ENCODE data around the gene ARL6IP1.
A peak's percentile ranks its signal among the peaks of the same experiment; 100 is the strongest.

Gene ARL6IP1

DNA sequence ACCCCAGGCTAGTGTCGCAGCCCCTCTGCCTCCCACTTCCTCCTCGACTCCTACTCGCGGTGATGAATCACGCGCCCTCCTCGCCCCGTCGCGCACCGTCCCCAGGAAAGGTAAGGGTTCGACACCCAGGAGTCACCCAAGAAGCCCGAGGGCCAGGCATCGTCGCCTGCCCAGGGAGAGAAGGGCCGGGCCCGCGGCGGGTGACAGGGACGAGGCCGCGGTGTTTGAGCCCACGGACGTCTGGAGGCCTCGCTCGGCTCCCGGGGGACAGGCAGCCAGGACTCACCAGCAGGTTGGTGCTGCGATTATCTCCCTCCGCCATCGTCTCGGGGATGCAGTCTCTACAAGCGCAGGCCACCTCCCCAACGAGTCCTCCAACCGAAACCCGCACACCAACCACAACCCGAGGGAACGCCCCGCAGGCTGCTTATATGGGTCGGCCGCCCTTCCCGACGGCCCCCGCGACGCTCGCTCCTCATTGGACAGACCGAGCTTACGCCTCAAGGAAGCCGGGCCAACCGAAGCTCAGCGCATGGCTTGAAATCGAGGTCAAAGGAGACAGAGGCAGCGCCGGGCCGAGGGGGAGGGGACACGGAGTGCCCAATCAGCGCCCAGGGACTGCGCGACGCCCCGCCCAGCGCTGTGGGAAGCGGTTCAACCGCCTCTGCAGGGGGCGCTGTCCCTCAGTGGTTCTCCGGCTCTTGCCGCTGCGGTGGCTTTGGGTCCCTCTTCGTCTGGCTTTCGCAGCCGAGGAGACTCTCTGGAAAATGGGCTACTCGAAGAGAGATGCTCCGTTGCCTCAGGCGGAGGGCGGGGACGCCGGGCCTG is at the start of gene ARL6IP1:
ARL6IP1 (minus strand) TSS at position 405 of the 828 bp plus-strand sequence; CDS start at position 322, 83 bp downstream.
- peak; percentile 96 for DNase-seq (ENCODE audit: low read depth, low spot score)

- no peak for DNase-seq (ENCODE audit: low read depth, low spot score)
Measured at GRCh38 chr16:18846416-18846815, 45.1 kb upstream of the ARL6IP1 start.

DNA sequence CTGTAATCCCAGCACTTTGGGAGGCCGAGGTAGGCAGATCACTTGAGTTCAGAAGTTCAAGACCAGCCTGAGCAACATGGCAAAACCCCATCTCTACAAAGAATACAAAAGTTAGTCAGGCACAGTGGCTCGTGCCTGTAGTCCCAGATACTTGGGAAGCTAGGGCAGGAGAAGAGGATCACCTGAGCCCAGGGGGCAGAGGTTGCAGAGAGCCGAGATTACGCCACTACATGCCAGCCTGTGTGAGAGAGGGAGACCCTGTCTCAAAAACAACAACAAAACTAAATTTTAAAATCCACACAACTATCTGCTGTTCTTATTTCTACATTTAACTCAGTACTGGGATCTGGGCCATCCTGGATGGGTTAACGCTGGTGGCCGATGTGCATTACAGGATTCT is 41.2 kb upstream of the ARL6IP1 start:
- DNase-seq (ENCODE audit: low read depth, low spot score), result no peak

DNA sequence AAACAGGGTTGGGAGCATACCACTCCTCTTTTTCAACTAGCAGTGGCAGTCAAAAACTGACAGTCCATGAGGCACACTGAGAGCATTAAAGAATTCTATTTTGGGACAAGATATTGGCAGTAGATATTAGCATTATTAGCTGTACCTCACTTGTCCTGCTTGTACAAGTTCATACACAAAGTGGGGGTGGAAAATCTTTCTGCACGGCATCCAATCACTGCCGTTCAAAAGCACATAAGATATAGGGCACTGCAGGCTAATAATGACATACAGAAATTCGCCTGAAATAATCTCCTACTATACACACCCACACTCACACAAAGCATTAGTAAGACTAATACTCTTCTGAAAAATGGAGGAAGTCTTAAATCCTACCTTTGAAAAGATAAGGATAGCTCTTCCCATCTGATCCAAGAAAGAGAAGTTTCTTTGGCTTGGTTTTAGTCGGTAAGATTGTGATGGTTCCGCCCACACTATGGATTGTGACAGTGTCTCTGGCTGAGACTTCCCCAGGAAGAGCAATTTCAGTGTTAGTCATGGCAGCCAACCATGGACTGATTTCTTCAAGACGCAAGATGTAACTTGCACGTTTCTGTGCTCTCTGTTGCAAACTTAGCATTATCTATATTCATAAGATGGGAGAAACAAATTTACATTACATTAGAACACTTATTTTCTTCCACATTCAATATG is 40.6 kb upstream of the ARL6IP1 start:
- no peak for DNase-seq (ENCODE audit: low read depth, low spot score)

DNA sequence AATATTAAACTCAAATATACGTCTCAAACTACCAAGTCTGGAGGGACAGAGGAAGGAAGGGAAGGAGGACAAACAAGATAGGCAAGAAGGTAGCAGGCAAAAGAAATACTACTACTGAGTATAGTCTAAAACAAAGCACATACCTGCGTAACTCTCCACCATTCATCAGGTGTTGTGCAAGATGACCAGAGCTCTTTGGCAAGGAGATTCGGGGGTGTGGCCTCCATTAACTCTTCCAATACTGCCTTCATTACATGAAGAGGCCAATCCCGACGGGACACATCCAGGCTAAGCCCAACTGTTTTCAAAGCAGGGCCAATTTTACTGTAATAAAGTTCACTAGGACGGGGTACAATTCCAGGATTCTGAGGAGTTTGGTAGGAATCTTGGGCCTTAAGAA is 38.2 kb upstream of the ARL6IP1 start:
- no peak for DNase-seq (ENCODE audit: low read depth, low spot score)

GRCh38 chr16:18836702-18837101 is 35.4 kb upstream of the ARL6IP1 start:
- no peak for DNase-seq (ENCODE audit: low read depth, low spot score)

DNA sequence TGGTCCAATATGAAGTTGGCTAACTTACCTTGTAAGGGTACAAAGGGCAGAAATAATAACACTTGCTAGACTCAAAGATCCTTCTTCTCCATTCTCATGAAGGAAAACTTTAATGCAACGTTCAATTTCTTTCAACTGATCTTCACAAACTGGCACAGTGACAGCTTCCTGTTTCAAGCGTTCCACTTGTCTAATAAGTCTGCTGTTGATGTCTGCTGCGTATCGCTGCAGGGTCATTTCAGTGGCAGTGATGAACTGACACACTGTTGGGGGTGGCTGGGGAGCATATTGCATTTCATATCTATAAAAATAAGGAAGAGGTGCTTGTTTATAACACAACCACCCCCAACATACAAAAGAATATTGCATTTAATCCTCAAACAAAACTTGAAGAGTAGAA is 33.5 kb upstream of the ARL6IP1 start:
- DNase-seq (ENCODE audit: low read depth, low spot score), result no peak

- no peak for DNase-seq (ENCODE audit: low read depth, low spot score)
Measured at GRCh38 chr16:18833707-18834505, 32.6 kb upstream of the ARL6IP1 start.

GRCh38 chr16:18832613-18833012 is 31.3 kb upstream of the ARL6IP1 start:
- no peak for DNase-seq (ENCODE audit: low read depth, low spot score)

DNA sequence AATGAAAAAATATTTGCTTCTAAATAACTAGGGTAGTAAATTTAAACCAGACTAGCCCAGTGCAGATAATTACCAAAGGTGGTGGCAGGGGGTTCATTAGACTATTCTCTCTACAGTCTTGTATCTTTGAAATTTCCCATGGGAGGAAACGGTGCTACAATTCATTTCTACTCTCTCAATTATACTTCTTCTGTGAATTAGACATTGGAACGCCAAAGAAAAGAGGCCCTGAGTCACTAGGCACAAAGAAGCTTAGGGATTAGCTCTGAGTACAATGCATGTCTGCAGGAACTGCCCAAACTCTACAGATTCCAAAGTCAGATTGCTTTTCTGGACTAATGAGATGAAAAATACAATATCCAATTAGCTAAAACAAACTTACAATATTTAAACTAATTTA is 30.7 kb upstream of the ARL6IP1 start:
- no peak for DNase-seq (ENCODE audit: low read depth, low spot score)

DNA sequence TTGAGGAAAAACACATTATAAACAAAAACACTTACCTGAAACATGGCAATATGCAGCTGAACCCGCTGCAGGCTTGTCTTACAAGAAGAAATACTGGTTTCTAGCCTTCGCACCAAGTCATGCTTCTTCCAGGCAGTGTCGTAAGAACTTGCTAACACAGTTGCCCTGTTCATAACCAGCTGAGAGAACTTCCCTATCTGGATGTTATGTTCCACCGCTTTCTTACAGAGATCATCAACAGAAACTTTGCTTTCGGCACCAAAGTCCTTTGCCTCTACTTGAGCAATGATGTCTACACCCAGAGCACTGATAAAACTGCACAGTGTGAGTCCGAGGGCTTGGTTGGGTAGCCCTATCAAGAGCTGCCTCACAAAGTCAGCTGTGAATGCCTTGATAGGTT is 27.9 kb upstream of the ARL6IP1 start:
- DNase-seq (ENCODE audit: low read depth, low spot score), result no peak

- no peak for DNase-seq (ENCODE audit: low read depth, low spot score)
Measured at GRCh38 chr16:18827890-18828289, 26.5 kb upstream of the ARL6IP1 start.

- no peak for DNase-seq (ENCODE audit: low read depth, low spot score)
Measured at GRCh38 chr16:18816286-18816685, 14.9 kb upstream of the ARL6IP1 start.

GRCh38 chr16:18811925-18812324 is 10.6 kb upstream of the ARL6IP1 start:
- DNase-seq (ENCODE audit: low read depth, low spot score), result no peak

- DNase-seq (ENCODE audit: low read depth, low spot score), result no peak
Measured at GRCh38 chr16:18809165-18809564, 7.8 kb upstream of the ARL6IP1 start.

- DNase-seq (ENCODE audit: low read depth, low spot score), result no peak
Measured at GRCh38 chr16:18805257-18805773, 4.0 kb upstream of the ARL6IP1 start.

DNA sequence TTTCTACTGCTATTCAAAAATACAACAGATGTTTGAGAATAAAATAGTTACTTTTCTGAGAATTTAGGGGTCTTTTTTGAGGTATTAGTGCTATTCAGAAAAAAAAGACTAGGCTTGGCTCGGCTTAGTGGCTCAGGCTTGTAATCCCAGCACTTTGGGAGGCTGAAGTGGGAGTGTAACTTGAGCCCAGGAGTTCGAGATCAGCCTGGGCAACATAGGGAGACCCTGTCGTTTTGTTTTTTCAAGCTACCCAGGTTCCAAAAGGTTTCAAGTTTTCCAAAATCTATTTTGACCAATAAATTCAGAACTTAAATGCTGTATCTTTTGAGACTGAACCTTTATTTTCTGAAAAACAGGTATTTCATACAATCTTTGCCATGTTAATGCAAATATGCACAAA is 3.2 kb upstream of the ARL6IP1 start:
- no peak for DNase-seq (ENCODE audit: low read depth, low spot score)

DNA sequence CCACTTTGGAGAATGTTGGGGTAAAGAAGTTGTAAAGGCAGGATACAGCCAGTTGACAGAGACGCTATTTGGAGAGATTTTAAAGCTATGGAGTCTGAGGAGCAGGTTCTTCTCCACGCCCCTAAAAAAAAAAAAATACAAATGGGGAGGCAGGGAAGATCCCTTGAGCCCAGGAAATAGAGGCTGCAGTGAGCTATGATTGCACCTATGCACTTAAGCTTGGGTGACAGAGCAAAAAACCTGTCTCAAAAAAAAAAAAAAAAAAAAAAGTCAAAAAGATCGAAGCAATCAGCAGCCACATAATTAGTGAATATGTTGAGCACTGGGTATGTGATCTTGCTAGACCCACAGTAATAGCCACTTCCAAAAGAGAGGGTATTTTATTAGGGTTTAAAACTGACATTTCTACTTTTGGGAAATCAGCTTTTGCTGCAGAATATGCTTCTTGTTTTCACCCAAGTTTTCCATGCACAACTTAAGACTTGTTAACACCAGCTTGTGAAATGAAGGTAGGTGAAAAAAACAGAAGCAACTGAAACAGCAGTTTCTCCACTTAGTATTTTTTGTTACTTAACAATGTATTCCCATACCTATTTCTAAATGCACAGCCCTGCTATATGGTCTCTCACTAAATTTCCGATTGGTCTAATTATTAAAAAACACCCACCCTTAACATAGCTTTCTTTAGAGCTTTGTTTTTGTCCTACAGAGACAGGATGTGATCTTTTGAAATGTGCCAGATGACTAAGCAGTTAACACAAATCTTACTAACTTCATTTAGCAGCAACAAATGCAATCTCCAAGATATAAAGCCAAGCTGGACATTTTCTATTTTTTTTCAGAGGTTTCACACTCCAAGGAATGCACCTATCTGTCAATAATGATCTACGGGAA is 2.5 kb upstream of the ARL6IP1 start:
- no peak for DNase-seq (ENCODE audit: low read depth, low spot score)

GRCh38 chr16:18802767-18803343 is 1.5 kb upstream of the ARL6IP1 start:
- DNase-seq (ENCODE audit: low read depth, low spot score), result no peak

- no peak for DNase-seq (ENCODE audit: low read depth, low spot score)
Measured at GRCh38 chr16:18800775-18801144, 589 bp downstream of the ARL6IP1 start.

GRCh38 chr16:18800293-18800692 is 1.1 kb downstream of the ARL6IP1 start:
- DNase-seq (ENCODE audit: low read depth, low spot score), result no peak

All from iPS DF 19.7 (cell line).